OCI-LY3 (cell line): Measurements from ENCODE around the gene LMX1A.

Experiments used
- EZH2phosphoT487 ChIP-seq: fragments of 200-600 bp; shearing (Covaris generic); IDR thresholded peaks from 2 replicates; pipeline ENCODE4 v1.6.1; 2018; ENCODE audit warnings: antibody characterized with exemption, mixed run types, low read depth
- TF ChIP-seq, protein P1 (sequence below): fragments of 200-600, 300-600 bp; sonication (generic); IDR thresholded peaks from 2 replicates; pipeline ENCODE4 v1.5.1; 2014; ENCODE audit warnings: antibody characterized with exemption, low read length, low read depth

DNA sequence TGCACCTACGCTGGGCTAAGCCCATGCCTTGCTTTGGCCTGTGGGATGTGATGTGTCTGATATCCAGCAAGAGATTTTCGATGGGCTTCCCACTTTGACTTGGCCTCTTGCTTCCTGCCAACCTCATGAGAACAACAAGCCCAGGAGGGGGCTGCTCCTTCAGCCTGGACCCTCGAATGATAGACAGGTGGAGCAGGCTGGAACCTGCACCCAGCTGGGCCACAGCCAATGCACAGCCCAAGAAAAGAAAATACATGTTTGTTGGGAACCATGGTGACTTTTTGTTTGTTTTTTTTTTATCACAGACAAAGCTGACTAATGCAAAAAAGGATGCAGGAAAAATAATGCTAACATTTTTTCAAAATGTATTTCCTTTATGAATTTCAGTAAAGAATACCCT is 144.3 kb downstream of the LMX1A start:
- TF ChIP-seq, protein P1, sequence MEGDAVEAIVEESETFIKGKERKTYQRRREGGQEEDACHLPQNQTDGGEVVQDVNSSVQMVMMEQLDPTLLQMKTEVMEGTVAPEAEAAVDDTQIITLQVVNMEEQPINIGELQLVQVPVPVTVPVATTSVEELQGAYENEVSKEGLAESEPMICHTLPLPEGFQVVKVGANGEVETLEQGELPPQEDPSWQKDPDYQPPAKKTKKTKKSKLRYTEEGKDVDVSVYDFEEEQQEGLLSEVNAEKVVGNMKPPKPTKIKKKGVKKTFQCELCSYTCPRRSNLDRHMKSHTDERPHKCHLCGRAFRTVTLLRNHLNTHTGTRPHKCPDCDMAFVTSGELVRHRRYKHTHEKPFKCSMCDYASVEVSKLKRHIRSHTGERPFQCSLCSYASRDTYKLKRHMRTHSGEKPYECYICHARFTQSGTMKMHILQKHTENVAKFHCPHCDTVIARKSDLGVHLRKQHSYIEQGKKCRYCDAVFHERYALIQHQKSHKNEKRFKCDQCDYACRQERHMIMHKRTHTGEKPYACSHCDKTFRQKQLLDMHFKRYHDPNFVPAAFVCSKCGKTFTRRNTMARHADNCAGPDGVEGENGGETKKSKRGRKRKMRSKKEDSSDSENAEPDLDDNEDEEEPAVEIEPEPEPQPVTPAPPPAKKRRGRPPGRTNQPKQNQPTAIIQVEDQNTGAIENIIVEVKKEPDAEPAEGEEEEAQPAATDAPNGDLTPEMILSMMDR, result no peak
- no peak for TF ChIP-seq EZH2phosphoT487
